ENCODE measurements around the gene EIF4A3.

GRCh38 chr17:80089762-80090161, 57.2 kb downstream of the EIF4A3 start:
- no peak for TF ChIP-seq CTCF (IDR thresholded peaks at IDR 0.05)
- TF ChIP-seq POLR2A (IDR thresholded peaks at IDR 0.05) = no peak
